Measurements from ENCODE around the gene SPATA33.
"Not testable (repeated sequence)": the region's sequence is repeated elsewhere in the genome, so short reads cannot be mapped to it uniquely, and the experiment has no call there.

SPATA33 gene

DNA sequence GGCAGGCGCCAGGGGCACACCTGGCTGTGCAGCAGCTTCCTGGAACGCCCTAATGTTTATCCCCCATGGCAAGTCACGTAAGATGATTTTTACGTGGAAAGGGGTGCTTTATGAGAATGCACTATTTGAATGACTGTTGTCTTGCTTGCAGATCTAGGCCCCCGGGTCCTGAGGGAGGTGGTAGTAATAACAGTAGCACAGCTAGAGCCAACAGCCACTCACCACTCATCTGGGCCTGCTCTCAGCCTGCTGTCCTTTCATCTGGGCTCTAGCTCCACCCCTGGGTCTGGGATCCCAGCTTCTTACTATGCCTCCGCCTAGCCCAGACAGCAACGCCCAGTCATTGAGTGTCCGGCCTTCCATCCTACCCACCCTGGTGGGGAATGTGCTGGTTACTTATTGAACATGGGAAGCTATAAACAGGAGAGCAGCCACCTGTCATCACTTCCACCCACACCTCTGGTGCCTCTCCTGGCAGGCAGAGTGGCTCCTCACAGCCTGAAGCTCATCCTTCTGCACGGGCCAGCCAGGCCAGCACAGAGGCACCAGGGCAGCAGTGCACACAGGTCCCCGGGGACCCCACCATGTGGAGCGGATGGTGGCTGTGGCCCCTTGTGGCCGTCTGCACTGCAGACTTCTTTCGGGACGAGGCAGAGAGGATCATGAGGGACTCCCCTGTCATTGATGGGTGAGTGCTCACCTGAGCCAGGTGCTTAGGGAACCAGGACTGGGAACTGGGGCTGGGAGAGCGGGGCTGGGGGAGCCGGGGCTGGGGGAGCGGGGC is 27.6 kb upstream of the SPATA33 start:
- no peak for DNase-seq

DNA sequence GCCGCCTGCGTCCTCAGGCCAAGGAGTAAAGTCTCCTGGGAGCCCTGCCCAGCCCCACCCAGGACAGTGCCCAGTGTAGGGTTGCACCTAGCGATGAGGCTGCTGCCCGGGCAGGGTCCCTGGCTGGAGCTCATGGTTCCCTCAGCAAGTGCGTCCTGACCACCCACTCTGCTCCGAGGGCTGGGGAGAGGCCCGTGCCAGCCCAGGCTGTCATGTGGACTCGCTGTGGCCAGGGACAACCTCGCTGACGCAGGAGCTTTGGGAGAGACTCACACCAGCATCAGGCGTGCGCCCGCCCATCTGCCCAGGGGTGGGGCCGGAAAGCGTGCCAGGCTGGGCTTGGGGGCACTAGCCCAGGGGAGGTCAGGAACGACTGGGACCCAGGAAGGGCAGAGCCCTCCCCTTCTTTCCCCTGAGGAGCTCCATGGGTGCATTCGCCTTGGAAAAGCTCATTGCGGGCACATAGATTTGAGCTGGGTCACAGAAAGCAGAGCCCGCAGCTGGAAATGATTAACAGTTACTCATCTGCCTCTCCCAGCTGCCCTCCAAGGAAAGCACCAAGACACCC is 24.5 kb upstream of the SPATA33 start:
- DNase-seq, result peak; percentile 80

- DNase-seq, result not testable (repeated sequence)
Observed at GRCh38 chr16:89634463-89635385, 22.9 kb upstream of the SPATA33 start.

DNA sequence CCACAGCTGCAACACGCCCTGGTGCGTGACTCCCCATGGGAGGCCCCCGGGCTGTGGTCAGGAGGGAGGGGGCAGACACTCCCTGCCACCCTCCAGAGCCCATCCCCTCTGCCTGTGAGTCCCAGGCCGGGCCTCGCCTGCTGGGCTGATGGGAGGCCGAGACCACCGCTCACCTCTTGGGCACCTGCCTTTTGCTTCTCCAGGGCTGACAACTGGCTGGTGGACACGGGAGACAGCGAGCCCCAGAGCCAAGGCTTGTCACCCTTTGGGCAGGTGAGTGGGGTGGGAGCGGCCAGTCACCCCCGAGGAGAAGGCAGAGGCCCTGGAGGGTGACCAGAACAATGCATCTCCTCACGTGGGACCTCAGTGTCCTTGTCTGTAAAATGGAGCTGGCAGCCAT is 21.0 kb upstream of the SPATA33 start:
- no peak for DNase-seq

DNA sequence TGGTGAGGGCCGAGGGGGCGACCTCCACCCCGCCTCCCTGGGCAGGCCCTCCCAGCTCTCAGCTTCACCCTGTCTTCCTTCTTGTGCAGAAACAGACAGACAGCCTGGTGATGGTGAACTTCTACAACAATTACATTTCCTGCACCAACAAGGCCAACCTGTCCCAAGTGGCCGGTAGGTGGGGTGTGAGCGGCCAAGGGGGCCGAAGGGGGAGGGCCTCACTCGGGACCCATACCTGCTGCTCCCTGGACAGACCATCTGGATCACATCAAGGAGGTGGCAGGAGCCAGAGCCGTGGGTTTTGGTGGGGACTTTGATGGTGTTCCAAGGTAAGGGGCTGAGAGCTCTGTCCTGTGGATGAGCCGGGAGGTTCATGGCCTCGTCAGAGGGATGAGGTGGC is 20.3 kb upstream of the SPATA33 start:
- no peak for DNase-seq

DNA sequence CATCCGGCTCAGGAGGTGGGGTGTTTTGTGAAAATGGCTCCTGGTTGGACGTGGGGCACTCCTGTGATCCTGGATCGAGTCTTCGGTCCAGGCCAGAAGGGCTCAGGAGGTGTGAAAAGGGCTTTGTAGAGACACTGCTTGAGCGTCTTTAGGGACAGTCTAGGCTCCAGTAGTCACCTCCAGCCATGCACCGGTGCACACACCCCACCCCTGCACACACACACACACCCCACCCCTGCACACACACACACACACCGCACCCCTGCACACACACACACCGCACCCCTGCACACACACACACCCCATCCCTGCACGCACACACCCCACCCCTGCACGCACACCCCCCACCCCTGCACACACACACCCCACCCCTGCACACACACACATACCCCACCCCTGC is 19.2 kb upstream of the SPATA33 start:
- DNase-seq, result no peak

- no peak for DNase-seq
Observed at GRCh38 chr16:89639385-89639784, 18.3 kb upstream of the SPATA33 start.

- DNase-seq, result no peak
Observed at GRCh38 chr16:89641458-89642119, 16.0 kb upstream of the SPATA33 start.

GRCh38 chr16:89642574-89642973 is 15.1 kb upstream of the SPATA33 start:
- no peak for DNase-seq

- DNase-seq, result no peak
Observed at GRCh38 chr16:89643769-89644300, 13.8 kb upstream of the SPATA33 start.

GRCh38 chr16:89645122-89645521 is 12.5 kb upstream of the SPATA33 start:
- DNase-seq, result no peak

DNA sequence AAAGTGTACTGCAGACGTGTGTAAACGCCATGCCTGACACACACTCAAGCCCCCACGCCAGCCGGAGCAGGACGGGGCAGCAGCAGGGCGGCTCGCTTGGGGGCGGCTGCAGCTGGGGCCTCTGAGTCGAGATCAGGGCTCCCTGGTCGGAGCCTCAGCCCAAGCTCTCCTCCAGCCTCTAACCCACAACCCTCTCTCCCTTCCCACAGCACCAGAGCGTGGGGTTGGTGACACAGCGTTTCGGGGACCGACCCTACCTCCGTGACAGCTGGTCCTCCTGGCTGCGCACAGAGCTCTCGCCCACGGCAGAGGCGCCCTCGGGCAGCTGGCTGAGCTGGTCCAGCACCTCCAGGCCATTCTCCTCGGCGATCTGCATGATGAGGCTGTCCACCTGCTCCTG is 11.4 kb upstream of the SPATA33 start:
- DNase-seq, result no peak

DNA sequence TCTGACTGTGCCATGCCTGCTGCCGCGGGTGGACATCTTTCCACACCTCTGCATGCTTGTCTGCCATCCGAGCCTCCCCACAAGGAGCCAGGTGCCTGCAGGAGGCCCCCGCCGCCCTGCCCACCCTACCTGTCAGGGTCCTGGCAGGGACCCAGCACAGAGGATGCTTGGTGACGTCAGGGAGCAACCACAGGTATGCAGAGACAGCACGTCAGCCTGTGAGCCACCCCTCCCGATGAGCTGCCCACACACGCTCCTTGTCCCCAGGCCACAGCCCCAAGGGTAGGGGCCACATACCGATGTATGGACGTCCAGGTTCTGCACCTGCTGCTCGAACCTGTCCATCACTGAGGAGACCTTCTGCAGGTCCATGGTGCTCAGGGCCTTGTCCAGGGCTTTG is 10.7 kb upstream of the SPATA33 start:
- no peak for DNase-seq

DNA sequence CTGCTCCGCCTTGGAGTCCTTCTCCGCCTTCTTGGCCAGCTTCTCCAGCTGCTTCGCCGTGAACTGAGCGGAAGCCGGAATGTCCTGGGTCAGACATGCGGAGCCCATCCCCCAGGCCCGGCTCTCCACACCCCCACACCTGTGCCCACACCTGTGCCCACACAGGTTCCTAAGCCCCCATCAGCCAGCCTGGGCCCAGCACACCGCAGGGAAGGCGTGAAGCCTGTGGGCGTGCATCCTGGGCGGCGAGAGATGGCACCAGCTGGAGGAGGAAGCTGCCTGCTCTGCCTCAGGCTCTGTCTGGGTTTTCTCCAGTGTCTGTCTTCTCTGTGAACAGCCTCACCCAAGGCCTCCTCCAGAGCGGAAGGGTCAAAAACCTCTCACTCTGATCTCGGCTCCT is 6.1 kb upstream of the SPATA33 start:
- no peak for DNase-seq

GRCh38 chr16:89653656-89654295 is 3.9 kb upstream of the SPATA33 start:
- no peak for DNase-seq

- DNase-seq, result no peak
Observed at GRCh38 chr16:89655062-89655643, 2.5 kb upstream of the SPATA33 start.

- no peak for DNase-seq
Observed at GRCh38 chr16:89656435-89657121, 1.1 kb upstream of the SPATA33 start.

GRCh38 chr16:89658221-89658879 is 714 bp downstream of the SPATA33 start:
- DNase-seq, result no peak

GRCh38 chr16:89660146-89660545 is 2.5 kb downstream of the SPATA33 start:
- no peak for DNase-seq

DNA sequence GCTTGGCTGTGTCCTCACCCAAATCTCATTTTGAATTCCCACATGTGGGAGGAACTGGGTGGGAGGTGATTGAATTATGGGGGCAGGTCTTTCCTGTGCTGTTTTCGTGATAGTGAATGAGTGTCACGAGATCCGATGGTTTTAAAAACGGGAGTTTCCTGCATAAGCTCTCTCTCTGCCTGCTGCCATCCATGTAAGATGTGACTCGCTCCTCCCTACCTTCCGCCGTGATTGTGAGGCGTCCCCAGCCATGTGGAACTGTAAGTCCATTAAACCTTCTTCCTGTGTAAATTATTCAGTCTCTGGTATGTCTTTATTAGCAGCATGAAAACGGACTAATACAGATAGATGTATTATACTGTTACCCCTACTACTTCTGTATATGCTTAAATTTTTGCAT is 3.6 kb downstream of the SPATA33 start:
- DNase-seq, result no peak
